Trophoblast cell (in vitro differentiated cells and primary cell): ENCODE results near the gene CCDC57.

Experiments
- DNase-seq, 2 donors: peaks; one replicate each; pipeline ENCODE4 v3.0.0-alpha.2; 2016
- H2AFZ ChIP-seq: 2 replicates; pipeline ENCODE4 v1.6.1; 2013; ENCODE audit warnings: low read length, moderate library complexity, mild to moderate bottlenecking; ENCODE audit not compliant: insufficient read depth, poor library complexity
- H2AK5ac ChIP-seq: 2 replicates; pipeline ENCODE4 v1.6.1; 2013; ENCODE audit warnings: mild to moderate bottlenecking, low read length
- H2BK120ac ChIP-seq: 2 replicates; pipeline ENCODE4 v1.6.1; 2013; ENCODE audit warnings: low read length, mild to moderate bottlenecking, moderate library complexity; ENCODE audit not compliant: insufficient read depth, poor library complexity
- H2BK12ac ChIP-seq: 2 replicates; pipeline ENCODE4 v1.6.1; 2013; ENCODE audit warnings: mild to moderate bottlenecking, low read length, moderate library complexity
- H2BK5ac ChIP-seq: 2 replicates; pipeline ENCODE4 v1.6.1; 2013; ENCODE audit warnings: low read length, low read depth, moderate library complexity, mild to moderate bottlenecking; ENCODE audit not compliant: poor library complexity
- H3K14ac ChIP-seq: 2 replicates; pipeline ENCODE4 v1.6.1; 2013; ENCODE audit warnings: mild to moderate bottlenecking, low read length
- H3K18ac ChIP-seq: 2 replicates; pipeline ENCODE4 v1.6.1; 2013; ENCODE audit warnings: mild to moderate bottlenecking, low read length
- H3K23ac ChIP-seq: 2 replicates; pipeline ENCODE4 v1.6.1; 2013; ENCODE audit warnings: low read length
- H3K27ac ChIP-seq: 2 replicates; pipeline ENCODE4 v1.5.1; 2013; ENCODE audit warnings: low read depth, mild to moderate bottlenecking, inconsistent platforms, low read length, moderate library complexity
- H3K27me3 ChIP-seq: 2 replicates; pipeline ENCODE4 v1.6.1; 2013; ENCODE audit warnings: inconsistent platforms, mild to moderate bottlenecking, low read length, moderate library complexity; ENCODE audit not compliant: insufficient read depth
- H3K36me3 ChIP-seq, 2 experiments: 1 replicate in 1 of 2; 2 replicates in 1 of 2; pipeline ENCODE4 v1.6.1; 2013; ENCODE audit warnings: low read length in 2 of 2, mild to moderate bottlenecking in 2 of 2, moderate library complexity in 1 of 2; ENCODE audit not compliant: insufficient read depth in 2 of 2, control insufficient read depth in 1 of 2
- H3K4ac ChIP-seq: 2 replicates; pipeline ENCODE4 v1.6.1; 2013; ENCODE audit warnings: low read depth, mild to moderate bottlenecking, low read length, moderate library complexity
- H3K4me1 ChIP-seq, 2 experiments: 1 replicate in 1 of 2; 2 replicates in 1 of 2; pipeline ENCODE4 v1.6.1; 2013; ENCODE audit warnings: low read length in 2 of 2, mild to moderate bottlenecking in 2 of 2, moderate library complexity in 1 of 2; ENCODE audit not compliant: insufficient read depth in 2 of 2, control insufficient read depth in 1 of 2
- H3K4me2 ChIP-seq: 2 replicates; pipeline ENCODE4 v1.6.1; 2013; ENCODE audit warnings: inconsistent platforms, mild to moderate bottlenecking, low read length, moderate library complexity
- H3K4me3 ChIP-seq: 2 replicates; pipeline ENCODE4 v1.5.1; 2013; ENCODE audit warnings: mild to moderate bottlenecking, low read depth, low read length, inconsistent platforms
- H3K79me1 ChIP-seq: one replicate; pipeline ENCODE4 v1.6.1; 2013; ENCODE audit warnings: low read length
- H3K79me2 ChIP-seq: 2 replicates; pipeline ENCODE4 v1.6.1; 2013; ENCODE audit warnings: low read length, mild to moderate bottlenecking; ENCODE audit not compliant: control insufficient read depth, insufficient read depth, poor library complexity
- H3K9ac ChIP-seq: 2 replicates; pipeline ENCODE4 v1.6.1; 2013; ENCODE audit warnings: mild to moderate bottlenecking, low read length
- H3K9me3 ChIP-seq: 2 replicates; pipeline ENCODE4 v1.6.1; 2013; ENCODE audit warnings: low read depth, mild to moderate bottlenecking, control low read depth, inconsistent platforms, low read length; ENCODE audit not compliant: insufficient read depth
- H4K12ac ChIP-seq: 2 replicates; pipeline ENCODE4 v1.6.1; 2013; ENCODE audit warnings: low read depth, mild to moderate bottlenecking, low read length, moderate library complexity
- H4K8ac ChIP-seq: 2 replicates; pipeline ENCODE4 v1.6.1; 2013; ENCODE audit warnings: low read depth, mild to moderate bottlenecking, low read length, moderate library complexity
- H4K91ac ChIP-seq: one replicate; pipeline ENCODE4 v1.6.1; 2013; ENCODE audit warnings: low read depth, mild to moderate bottlenecking, low read length, moderate library complexity
- WGBS: extraction: QIAGEN DNeasy Blood & Tissue Kit; methylation state at CpG from one replicate; pipeline ENCODE4 v1.1.7; 2013; ENCODE audit warnings: missing lambda C conversion rate; ENCODE audit not compliant: insufficient read length, insufficient coverage; ENCODE audit errors: extremely low coverage; 5-methylcytosine and 5-hydroxymethylcytosine counted together

The CCDC57 gene

DNA sequence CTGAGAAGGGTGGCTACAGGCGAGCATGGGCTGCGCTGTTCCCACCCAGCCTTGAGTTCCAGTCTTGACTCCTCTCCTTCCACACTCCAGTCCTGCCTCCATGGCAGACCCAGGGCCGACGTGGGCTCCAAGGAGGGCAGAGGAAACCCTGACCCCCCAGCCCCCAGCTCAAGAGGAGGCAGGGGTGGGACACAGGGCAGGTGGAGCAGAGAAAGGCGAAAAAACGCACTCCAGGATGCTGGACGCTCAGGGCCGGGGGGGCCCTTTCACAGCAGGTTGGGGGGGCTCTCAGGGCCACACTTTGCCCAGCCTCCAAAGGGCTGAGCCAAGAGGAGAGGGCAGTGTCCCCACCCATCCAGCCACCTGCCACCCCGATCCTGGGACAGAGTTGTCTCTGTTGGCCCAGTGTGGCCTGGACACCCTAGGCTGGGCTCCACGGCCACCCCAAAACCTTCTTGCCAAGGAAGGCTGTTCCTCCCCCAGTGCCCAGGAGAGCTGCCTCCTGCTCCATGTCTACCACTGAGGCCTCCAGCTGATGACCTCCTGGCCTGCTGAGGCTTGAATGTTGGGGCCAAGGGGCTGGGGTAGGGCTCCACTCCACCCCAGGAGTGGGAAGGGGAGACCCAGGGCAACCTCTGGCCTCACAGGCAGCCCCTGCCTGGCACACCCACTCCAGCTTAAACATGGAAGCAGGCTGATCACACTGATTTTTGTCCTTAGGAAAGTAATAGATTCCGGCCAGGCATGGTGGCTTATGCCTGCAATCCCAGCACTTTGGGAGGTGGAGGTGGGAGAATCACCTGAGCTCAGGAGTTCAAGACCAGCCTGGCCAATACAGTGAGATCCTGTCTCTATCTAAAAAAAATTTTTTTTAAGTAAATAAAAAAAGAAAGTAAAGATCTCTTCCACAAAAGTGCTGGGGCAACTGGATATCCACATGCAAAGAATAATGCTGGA, 7.4 kb upstream of the CCDC57 start:
- H3K4me3 ChIP-seq: no peak overlapping the region
- H3K18ac ChIP-seq: no peak overlapping the region
- H3K9ac ChIP-seq: no peak overlapping the region
- H3K9me3 ChIP-seq: no peaks in the 10 kb centered on the region
- no peak overlapping the region for H2BK120ac ChIP-seq
- H2AFZ ChIP-seq: no peak overlapping the region
- no peak overlapping the region for H3K23ac ChIP-seq
- H2AK5ac ChIP-seq: peak overlapping the region; percentile 61
- H2BK12ac ChIP-seq: peak overlapping the region; percentile 38
- H4K8ac ChIP-seq: no peak overlapping the region
- H4K91ac ChIP-seq: peak overlapping the region; percentile 97
- H3K4me1 ChIP-seq: peaks cover 17 to 20% of the 10 kb centered on the region in 2 experiments
- no peaks in the 10 kb centered on the region for H3K36me3 ChIP-seq
- H3K4me2 ChIP-seq: no peak overlapping the region
- H3K4ac ChIP-seq: no peak overlapping the region
- peaks cover 4% of the 10 kb centered on the region for H3K79me2 ChIP-seq
- no peak overlapping the region for H4K12ac ChIP-seq
- H3K27me3 ChIP-seq: no peaks in the 10 kb centered on the region
- WGBS: no CpG with 5 or more reads among the region's 11 CpGs
- H3K79me1 ChIP-seq: peaks cover 17% of the 10 kb centered on the region
- H3K27ac ChIP-seq: no peak overlapping the region
- no peak overlapping the region for H3K14ac ChIP-seq
- no peak for DNase-seq
- peak overlapping the region; percentile 13 for H2BK5ac ChIP-seq

DNA sequence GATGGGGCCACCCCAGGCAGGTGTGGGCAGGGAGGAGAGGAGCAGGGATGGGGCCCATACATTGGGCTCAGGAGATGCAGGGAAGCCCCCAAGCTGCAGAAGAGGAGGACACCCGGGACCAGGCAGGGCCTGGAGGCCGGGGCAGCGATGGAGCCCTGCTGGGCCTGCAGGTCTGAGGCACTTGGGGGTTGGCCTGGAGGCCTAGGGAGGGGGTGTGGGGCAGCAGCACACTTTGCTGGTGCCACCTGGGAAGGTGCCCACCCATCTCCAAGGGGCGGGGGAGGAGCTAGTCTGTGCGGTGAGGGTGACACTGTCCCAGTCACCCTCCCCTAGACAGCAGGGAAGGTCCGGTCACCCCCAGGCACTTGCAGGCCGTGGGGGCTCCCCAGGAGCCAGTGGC, 6.4 kb upstream of the CCDC57 start:
- peak overlapping the region; percentile 45 for H2AK5ac ChIP-seq
- peak overlapping the region; percentile 97 for H4K91ac ChIP-seq
- no peaks in the 10 kb centered on the region for H3K9me3 ChIP-seq
- H3K79me1 ChIP-seq: peaks cover 17% of the 10 kb centered on the region
- H2BK12ac ChIP-seq: peak overlapping the region; percentile 75
- no peak overlapping the region for H3K23ac ChIP-seq
- no peak overlapping the region for H3K4ac ChIP-seq
- H3K27ac ChIP-seq: no peak overlapping the region
- peak overlapping the region; percentile 5 for H2BK120ac ChIP-seq
- H4K12ac ChIP-seq: no peak overlapping the region
- H3K79me2 ChIP-seq: peaks cover 4% of the 10 kb centered on the region
- H2AFZ ChIP-seq: no peak overlapping the region
- H3K14ac ChIP-seq: no peak overlapping the region
- H3K4me2 ChIP-seq: no peak overlapping the region
- no peaks in the 10 kb centered on the region for H3K27me3 ChIP-seq
- no peak overlapping the region for H3K4me3 ChIP-seq
- no peak overlapping the region for H3K9ac ChIP-seq
- H3K4me1 ChIP-seq: peaks cover 17 to 20% of the 10 kb centered on the region in 2 experiments
- no peak overlapping the region for H2BK5ac ChIP-seq
- WGBS: no CpG with 5 or more reads among the region's 7 CpGs
- no peak overlapping the region for H4K8ac ChIP-seq
- no peak overlapping the region for H3K18ac ChIP-seq
- H3K36me3 ChIP-seq: no peaks in the 10 kb centered on the region
- DNase-seq: no peak

DNA sequence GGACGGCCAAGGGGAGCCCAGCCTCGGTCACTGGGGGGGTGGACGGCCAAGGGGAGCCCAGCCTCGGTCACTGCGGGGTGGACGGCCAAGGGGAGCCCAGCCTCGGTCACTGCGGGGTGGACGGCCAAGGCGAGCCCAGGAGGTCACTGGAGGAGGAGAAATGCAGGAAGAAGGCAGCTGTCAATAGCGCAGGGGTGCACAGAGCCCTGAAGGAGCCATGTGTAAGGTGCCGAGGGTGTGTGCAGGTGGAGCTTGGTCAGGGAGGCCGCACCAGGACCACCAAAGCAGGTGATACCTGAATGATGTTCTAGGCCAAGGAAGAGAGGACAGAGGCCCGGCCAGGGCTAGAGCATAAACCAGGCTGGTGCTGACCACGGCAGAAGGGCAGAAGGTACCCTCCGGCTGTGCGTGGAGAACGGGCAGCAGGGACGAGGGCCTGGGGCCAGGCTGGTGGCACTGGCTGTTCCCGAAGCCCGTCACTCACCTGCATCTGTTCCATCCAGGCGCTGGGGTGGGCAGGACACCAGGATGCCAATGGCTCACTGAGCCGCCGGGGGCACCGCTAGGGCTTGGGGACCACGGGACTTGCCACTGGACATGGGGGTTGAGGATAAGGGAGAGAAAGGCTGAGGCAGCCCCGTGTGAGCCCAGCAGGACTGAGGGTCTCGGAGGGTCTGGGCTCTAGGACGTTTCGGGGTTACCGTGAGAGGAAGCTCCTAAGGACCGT, 5.9 kb upstream of the CCDC57 start:
- Histone ChIP-seq H2AFZ (no peak overlapping the region), H3K4me3 (no peak overlapping the region), H3K4me2 (no peak overlapping the region), H3K9ac (no peak overlapping the region), H3K36me3 (no peaks in the 10 kb centered on the region), H3K4me1 (peaks cover 18 to 22% of the 10 kb centered on the region in 2 experiments), H3K79me2 (peaks cover 4% of the 10 kb centered on the region), H3K27ac (no peak overlapping the region), H3K23ac (no peak overlapping the region), H2AK5ac (peak overlapping the region; percentile 92), H2BK5ac (no peak overlapping the region), H3K27me3 (no peaks in the 10 kb centered on the region), H3K9me3 (no peaks in the 10 kb centered on the region), H4K12ac (no peak overlapping the region), H3K14ac (peak overlapping the region; percentile 54), H2BK12ac (peak overlapping the region; percentile 75), H4K91ac (peak overlapping the region; percentile 97), H4K8ac (no peak overlapping the region), H3K4ac (no peak overlapping the region), H2BK120ac (peak overlapping the region; percentile 43), H3K79me1 (peaks cover 18% of the 10 kb centered on the region), H3K18ac (no peak overlapping the region)
- no peak for DNase-seq
- no CpG with 5 or more reads among the region's 32 CpGs for WGBS

DNA sequence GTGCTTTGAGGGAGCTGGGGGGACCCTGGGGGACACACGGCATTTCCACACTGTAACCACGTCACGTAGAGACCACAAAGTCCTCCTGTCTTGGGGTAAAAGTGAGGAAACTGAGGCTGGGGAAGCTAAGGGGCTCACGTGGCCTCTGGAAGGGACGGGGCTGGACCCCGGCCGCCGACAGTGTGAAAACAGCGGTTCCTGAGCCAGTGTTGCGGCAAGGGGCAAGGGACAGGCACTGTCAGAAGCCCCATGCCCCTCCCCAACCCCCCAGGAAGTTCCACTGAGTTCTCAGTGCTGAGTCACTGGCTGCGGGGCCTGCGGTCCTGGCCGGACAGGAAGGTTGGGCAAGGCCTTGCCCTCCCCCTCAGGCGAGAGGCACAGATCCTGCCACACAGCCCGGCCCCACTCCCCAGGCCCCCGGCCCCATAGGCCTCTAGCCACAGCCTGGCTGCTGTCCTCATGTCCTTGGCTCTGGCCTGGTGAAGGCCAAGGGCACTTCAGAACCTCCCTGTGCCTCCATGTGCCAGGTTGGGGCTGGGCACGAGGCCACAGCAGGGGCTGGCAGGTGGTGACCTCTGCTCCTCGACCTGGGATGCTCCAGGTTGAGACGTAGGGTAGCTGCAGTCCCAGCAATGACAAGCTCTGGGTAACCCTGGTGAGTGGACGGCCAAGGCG, 5.0 kb upstream of the CCDC57 start:
- H2AFZ ChIP-seq: peak overlapping the region; percentile 73
- peaks cover 24% of the 10 kb centered on the region for H3K79me1 ChIP-seq
- H3K9ac ChIP-seq: no peak overlapping the region
- H4K91ac ChIP-seq: peak overlapping the region; percentile 97
- peaks cover 8% of the 10 kb centered on the region for H3K79me2 ChIP-seq
- no CpG with 5 or more reads among the region's 21 CpGs for WGBS
- peak overlapping the region; percentile 99 for H2BK120ac ChIP-seq
- H2BK5ac ChIP-seq: peak overlapping the region; percentile 58
- peak overlapping the region; percentile 65 for H3K27ac ChIP-seq
- peak overlapping the region; percentile 99 for H3K18ac ChIP-seq
- H3K36me3 ChIP-seq: no peaks in the 10 kb centered on the region
- H3K14ac ChIP-seq: peak overlapping the region; percentile 96
- peak overlapping the region; percentile 100 for H2BK12ac ChIP-seq
- H3K4me2 ChIP-seq: no peak overlapping the region
- H3K4me3 ChIP-seq: no peak overlapping the region
- peak; percentile 85 to 87 for DNase-seq
- H3K9me3 ChIP-seq: no peaks in the 10 kb centered on the region
- peaks cover 21 to 27% of the 10 kb centered on the region in 2 experiments for H3K4me1 ChIP-seq
- H4K8ac ChIP-seq: peak overlapping the region; percentile 95
- peak overlapping the region; percentile 75 for H4K12ac ChIP-seq
- H3K27me3 ChIP-seq: no peaks in the 10 kb centered on the region
- H3K4ac ChIP-seq: peak overlapping the region; percentile 90
- no peak overlapping the region for H3K23ac ChIP-seq
- peak overlapping the region; percentile 98 for H2AK5ac ChIP-seq
